AML-193 (cell line): ENCODE results near the gene STX1B.

Experiments used
- DNase-seq, 2 experiments: peaks; one replicate each; lab custom pipeline; 2025; lab: John Stamatoyannopoulos, UW

Gene STX1B

DNA sequence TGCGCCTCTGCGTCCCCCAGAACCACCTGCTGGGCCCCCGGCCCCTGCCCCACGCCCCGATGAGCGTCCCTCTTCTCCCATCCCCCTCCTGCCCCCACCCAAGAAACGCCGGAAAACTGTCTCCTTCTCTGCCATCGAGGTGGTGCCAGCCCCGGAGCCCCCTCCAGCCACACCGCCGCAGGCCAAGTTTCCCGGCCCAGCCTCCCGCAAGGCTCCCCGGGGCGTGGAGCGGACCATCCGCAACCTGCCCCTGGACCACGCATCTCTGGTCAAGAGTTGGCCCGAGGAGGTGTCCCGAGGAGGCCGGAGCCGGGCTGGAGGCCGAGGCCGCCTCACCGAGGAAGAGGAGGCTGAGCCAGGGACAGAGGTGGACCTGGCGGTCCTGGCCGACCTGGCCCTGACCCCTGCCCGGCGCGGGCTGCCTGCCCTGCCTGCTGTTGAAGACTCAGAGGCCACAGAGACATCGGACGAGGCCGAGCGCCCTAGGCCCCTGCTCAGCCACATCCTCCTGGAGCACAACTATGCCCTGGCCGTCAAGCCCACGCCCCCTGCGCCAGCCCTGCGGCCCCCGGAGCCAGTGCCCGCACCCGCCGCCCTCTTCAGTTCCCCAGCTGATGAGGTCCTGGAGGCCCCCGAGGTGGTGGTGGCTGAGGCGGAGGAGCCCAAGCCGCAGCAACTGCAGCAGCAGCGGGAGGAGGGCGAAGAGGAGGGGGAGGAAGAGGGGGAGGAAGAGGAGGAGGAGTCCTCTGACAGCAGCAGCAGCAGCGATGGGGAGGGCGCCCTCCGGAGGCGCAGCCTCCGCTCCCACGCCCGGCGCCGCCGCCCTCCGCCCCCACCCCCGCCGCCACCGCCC lies 31.0 kb downstream of the STX1B start:
- no peak for DNase-seq

DNA sequence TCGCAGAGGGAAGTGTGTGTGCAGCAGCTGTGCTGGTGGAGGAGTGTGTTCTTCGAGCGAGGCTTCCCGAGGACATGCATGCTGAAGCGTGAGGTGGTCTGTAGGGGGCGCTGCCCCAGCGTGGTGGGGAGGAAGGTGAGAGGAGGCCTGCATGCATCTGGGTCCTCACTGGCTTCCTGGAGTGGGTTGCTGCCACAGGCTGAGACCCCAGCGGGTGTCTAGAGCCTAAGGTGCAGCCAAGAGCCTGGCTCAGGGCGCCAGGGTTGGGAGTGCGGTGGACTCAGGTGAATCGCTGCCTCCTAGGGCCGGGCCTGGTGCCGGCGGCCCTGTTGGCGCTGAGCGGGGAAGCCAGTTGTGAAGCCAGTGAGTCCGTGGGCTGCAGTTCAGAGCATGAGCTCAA lies 32.9 kb downstream of the STX1B start:
- DNase-seq: no peak

DNA sequence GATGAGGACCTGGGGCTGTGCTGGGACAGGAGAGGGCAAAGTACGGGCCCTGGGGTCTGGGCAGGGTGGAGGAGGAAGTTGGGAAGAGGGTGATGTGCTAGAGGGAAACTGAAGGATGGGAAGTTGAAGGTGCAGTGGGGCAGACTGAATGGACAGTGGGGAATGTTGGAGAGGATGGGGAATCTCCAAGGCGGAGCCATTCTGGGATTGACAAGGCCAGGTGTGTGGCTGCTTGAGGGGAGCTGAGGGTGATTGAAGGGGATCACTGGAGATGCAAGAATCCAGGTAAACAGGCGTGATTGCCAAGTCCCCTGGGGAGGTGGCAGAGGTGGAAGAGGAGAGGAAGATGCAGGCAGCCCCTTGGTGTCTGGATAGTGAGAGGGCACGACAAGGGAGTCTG lies 34.0 kb downstream of the STX1B start:
- DNase-seq: no peak

DNA sequence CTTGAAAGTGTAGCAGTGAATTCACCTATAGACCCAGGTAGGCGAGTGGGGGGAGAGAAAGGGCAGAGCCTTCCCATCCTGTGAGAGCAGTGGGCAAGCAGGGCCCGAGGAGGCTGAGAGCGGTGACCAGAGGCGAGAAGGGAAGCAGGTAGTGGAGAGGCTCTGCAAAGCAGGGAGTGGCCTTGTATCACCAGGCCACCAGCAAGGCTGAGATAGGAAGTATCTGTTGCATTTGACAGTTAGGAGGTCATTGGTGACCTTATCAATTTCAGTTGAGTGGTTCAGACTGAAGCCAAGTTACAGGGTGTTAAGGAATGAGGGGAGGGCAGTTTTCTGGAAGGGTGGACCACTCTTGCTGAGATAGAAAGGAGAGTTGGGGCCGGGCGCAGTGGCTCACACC lies 36.1 kb downstream of the STX1B start:
- no peak for DNase-seq

DNA sequence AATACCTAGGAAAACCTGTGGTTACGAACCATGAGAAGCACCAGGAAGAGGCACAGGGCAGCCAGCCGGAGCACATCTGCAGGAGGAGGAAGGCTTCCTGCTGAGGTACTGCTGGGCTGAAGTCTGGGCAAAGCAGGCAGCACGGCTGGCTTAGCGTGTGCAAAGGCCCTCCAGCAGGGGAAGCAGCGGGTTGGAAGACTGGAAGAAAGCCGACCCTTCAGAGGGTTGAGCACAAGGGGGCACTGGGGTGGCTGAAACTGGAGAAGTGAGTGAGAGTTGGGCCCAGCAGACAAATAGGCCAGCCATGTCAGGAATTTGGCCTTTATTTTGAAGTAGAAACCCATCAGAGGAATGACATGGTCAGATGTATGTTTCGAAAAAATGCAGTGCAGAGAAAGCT lies 37.6 kb downstream of the STX1B start:
- DNase-seq: no peak

DNA sequence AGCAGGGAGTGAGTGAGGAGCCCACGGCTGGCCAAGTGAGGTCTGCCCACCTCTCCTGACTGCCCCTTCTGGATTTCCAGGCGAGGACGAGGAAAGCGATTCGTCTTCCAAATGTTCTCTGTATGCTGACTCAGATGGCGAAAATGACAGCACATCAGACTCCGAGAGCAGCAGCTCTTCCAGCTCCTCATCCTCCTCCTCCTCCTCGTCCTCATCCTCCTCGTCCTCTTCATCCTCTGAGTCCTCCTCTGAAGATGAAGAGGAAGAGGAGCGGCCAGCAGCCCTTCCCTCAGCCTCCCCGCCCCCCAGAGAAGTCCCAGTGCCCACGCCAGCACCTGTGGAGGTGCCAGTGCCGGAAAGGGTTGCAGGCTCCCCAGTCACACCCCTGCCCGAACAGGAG lies 39.1 kb downstream of the STX1B start:
- no peak for DNase-seq

DNA sequence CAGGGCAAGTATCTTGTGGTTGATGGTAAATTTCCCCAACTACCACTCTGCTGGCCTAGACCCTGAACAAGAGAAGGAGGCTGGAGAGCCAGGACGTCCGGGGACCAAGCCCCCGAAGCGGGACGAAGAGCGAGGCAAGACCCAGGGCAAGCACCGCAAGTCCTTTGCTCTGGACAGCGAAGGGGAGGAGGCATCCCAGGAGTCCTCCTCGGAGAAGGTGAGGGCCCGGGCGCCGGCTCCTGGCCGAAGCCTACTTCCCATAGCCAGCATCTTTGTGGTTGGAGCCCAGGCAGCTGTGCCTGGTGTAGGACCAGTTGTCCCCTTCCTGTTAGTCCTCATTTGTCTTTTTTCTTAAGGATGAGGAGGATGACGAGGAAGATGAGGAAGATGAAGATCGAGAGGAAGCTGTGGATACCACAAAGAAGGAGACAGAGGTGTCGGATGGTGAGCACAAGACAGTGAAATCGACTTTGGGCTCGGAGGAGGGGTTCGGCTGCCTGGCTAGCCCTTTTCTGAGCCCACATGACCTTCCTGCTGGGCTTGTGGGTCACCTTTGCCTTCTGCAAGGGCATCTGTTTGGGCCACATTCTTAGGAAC lies 41.1 kb downstream of the STX1B start:
- DNase-seq: no peak

DNA sequence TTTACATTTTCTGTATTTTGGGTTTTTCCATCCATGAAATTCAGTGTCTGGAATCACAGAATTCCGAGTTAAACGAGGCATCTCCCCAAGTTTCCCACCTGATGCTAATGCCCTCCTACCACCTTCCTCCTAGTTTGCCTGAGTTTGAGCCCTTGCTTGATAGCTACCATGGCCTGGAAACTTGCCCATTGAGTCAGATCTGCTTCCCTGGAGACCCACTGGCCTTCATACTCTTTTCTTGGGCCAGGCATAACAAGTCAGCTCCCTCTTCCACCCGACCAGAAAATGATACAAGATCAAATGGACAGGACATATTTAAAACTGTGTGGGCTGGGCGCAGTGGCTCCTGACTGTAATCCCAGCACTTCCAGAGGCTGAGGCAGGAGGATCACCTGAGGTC lies 42.6 kb downstream of the STX1B start:
- no peak for DNase-seq

DNA sequence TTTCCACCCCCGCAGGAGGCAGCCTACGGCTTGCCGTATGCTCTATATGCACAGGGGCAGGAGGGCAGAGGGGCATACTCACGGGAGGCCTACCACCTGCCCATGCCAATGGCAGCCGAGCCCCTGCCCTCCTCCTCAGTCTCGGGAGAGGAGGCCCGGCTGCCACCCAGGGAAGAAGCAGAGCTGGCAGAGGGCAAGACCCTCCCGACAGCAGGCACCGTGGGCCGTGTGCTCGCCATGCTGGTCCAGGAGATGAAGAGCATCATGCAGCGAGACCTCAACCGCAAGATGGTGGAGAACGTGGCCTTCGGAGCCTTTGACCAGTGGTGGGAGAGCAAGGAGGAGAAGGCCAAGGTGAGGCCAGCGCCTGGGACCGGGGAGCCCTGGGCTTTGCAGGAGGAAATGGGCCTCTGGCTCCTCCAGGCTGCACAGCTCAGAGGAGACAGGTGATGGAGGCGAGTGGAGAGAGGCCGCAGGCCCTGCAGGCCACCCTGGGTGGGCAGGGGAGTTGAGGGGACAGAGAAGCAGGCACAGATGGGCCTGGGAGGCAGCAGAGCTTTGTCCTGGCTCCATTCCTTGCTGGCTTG lies 44.3 kb downstream of the STX1B start:
- no peak for DNase-seq

DNA sequence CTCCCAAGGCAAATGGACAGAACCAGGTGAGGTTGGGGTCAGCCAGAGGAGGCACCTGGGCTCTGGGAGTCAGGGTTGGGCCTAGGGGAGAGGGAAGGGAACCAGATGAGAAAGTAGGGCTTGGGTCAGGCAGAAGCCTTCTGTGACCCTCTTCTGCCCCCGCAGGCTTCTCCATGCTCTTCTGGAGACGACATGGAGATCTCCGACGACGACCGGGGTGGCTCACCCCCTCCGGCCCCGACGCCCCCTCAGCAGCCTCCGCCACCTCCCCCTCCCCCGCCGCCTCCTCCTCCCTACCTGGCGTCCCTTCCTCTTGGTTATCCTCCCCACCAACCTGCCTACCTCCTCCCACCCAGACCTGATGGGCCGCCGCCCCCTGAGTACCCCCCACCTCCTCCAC lies 45.0 kb downstream of the STX1B start:
- DNase-seq: no peak

DNA sequence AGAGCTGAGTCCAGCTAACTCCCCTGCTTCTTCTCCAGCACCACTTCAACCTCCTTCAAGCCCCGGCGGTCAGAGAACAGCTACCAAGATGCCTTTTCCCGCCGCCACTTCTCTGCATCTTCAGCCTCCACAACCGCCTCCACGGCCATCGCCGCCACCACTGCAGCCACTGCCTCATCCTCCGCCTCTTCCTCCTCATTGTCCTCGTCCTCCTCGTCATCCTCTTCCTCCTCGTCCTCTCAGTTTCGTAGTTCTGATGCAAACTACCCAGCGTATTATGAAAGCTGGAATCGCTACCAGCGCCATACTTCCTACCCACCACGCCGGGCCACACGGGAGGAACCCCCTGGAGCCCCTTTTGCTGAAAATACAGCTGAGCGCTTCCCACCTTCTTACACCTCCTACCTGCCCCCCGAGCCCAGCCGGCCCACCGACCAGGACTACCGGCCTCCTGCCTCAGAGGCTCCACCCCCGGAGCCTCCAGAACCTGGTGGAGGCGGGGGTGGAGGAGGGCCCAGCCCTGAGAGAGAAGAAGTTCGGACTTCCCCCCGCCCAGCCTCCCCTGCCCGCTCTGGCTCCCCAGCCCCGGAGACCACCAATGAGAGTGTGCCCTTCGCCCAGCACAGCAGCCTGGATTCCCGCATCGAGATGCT lies 45.7 kb downstream of the STX1B start:
- DNase-seq: no peak

DNA sequence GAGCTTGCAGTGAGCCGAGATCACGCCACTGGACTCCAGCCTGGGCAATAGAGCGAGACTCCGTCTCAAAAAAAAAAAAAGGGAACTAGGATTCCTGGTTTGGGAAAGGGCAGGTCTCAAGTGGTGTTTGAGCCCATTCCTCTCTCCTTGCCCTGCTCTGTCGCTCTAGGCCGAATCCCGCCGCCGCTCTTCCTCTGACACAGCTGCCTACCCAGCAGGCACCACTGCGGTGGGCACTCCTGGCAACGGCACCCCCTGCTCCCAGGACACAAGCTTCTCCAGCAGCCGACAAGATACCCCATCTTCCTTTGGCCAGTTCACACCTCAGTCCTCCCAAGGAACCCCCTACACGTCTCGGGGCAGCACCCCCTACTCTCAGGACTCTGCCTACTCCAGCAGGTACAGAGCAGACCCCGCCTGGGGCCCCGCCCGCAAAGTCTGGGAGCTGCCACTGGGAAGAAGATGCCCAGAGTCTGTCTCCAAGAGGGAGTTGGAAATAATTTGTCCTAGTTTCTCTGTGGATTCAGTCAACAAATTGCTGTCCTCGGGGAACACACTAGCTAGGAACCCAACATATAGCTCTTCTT lies 46.4 kb downstream of the STX1B start:
- DNase-seq: no peak

DNA sequence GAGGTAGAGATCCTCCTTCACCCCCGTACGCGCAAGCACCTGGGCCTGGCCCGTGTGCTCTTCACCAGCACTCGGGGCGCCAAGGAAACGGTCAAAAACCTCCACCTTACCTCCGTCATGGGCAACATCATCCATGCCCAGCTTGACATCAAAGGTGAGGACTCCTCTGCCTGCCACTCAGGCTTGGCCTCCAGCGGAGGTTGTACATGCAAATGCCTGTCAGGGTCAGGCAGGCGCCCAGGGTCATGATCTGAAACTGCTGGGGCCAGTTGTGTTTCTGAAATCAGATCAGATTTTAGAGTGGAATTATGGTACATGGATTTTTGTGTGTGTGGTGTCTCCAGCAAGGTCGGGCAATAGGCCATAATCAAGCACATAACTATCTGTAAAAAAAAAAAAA lies 49.1 kb downstream of the STX1B start:
- no peak for DNase-seq

DNA sequence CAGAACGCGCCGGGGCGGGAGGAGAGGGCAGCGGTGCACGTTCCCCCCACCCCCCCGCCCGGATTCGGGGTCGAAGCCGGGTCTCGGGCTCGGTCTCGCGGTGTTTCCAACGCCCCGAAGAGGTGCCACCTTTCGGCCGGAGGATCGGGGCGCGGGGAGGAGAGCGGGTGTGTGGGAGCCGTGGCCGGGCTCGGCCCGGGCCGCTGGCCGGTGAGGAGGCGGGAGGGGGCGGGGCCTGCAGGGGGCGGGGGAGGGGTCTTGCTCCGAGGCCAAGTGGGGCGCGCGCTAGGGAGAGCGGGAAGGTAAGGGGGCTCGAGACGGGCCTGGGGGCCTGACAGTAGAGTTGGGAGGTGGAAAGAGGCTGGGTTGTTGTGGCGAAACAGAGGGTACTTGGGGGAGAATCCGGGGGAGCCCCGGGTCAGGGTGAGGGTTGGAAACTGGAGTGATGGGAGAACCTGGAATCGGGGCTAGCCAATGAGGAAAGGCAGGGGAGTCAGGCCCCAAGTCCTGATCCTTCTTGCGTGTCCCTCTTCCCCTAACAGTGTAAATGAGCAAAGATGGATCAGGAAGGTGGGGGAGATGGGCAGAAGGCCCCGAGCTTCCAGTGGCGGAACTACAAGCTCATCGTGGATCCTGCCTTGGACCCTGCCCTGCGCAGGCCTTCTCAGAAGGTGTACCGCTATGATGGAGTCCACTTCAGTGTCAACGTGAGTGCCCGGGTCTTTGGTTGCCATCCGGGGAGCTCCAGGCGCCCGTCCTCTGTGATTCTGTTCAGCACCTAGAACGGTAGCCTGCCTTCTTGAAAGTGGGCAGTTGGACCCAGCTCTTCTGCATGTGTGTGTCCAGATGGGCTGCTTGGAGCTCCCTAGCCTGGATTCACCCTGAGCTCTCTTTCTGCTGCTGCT lies 52.0 kb downstream of the STX1B start:
- DNase-seq: no peak

DNA sequence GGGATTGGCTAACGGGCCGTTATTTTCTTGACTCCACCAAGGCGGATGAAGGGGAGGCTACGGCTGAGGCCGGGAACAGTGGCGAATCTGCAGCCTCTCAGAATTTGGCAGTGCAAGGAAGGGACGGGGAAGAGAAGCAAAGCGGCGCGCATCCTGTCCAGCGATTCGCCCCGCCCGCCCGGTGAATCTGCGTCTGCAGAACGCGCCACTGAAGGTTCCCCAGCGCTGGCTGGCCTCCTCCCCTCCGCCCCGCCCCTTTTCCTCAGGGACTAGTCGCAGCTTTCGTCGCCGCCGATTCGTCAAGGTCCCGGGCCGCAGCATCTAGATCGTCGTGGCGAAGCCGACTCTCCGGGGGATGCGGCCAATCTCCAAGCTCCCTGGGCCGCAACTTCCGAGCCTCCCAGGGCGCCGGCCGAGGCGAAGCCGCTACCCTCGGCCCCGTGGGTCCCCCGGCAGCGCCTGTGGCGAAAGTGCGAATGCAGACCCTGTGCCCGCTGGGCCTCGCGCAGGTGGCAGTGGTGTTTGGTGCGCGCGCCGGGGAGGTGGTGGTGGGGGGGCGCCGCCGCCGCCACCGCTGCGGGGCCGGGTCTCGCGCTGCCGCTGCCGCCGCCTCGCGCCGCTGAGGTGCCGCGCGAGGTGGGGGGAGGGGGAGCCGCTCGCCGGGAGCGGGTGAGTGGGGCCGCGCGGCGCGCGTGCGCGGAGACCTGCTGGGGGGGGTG lies 52.8 kb downstream of the STX1B start, which contains the start of gene SETD1A:
Gene SETD1A, plus strand, starts transcription at position 299 of the 719 bp plus-strand sequence. CDS start 978 bp downstream, outside the sequence.
- peak; percentile 87 to 89 for DNase-seq

DNA sequence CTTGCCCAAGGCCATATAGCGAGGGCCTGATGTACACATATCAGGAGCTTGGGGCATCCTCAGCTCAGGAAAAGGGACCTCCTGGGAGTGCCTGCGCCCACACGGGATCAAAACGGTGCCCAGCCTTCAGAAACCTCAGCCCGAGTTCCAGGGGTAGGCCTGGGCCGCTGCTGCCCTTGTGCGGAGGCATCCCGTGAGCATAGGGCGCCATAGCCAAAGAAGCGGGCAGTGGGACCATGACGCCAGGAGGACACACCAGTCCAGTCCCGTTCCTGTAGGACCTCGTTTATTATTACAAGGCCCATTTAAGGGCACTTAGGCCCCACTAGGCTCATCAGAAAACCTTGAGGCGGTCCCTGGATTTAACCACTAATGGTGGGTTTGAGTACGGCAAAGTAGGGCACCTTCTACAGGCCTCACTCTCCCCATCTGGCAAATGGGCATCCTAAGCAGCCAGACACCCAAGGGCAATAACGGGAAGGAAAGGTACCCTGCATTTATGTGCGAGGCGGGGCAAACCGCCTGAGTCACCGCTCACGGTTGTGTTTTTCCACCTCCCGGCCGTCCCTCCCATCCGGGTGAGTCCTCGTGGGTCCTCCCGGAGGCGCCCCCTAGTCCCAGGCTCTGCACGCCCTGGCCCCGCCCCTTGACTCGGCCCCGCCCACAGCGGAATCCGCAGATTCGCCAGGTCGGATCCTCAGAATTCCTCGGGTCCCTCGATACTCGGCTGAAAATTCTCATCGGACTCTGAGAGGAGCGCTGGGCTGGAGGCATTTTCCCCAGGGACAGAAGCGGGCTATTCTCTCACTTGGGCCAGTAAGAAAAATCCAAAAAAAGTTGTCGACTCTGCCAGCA lies 53.6 kb downstream of the STX1B start:
- peak; percentile 37 to 45 for DNase-seq

DNA sequence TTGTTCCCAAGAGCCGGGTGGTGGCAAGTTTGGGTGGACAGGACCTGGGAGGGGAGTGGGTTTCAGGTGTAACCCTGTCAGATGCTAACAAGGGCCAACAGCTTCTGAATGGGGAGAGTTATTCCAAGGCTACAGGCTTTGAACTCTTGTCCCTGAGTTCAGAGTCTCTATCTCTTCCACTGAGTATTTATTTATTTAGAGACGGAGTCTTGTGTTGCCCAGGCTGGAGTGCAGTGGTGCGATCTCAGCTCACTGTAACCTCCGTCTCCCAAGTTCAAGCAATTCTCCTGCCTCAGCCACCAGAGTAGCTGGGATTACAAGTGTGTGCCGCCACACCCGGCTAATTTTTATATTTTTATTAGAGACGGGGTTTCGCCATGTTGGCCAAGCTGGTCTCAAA lies 55.4 kb downstream of the STX1B start:
- DNase-seq: no peak

DNA sequence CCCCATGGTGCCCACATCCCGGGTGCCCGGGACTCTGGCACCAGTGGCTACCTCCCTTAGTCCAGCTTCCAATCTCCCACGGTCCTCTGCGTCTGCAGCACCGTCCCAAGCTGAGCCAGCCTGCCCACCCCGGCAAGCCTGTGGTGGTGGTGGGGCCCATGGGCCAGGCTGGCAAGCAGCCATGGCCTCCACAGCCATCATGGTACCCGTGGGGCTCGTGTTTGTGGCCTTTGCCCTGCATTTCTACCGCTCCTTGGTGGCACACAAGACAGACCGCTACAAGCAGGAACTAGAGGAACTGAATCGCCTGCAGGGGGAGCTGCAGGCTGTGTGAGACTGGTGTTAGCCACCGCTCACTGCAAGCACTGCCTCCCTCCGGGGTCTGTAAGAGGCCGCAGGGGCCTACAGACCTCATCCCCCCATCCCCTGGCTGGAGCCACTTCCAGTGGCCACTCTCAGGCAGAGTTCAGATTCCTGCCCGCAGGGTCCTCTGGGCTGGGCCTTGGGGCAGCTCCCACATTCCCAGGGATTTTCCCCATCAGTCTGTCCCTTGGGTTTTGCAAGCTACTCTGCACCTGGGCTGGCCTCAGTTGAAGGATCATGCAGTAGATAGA lies 56.8 kb downstream of the STX1B start:
- peak; percentile 66 to 78 for DNase-seq

DNA sequence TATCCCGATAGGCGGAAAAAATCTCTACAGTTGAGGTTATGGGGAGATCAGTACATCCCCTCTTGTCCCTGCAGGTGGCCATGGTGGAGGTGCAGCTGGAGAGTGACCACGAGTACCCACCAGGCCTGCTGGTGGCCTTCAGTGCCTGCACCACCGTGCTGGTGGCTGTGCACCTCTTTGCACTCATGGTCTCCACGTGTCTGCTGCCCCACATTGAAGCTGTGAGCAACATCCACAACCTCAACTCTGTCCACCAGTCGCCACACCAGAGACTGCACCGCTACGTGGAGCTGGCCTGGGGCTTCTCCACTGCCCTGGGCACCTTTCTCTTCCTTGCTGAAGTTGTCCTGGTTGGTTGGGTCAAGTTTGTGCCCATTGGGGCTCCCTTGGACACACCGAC lies 57.3 kb downstream of the STX1B start:
- DNase-seq: no peak
